Keratinocyte (primary cell): ENCODE results near the gene SALL4. TPM values are rescaled to one million over a fixed set of nuclear protein-coding genes. Genes with fewer than 3 reads are reported as not detected.

Experiments used
- DNase-seq: peaks from one replicate; pipeline ENCODE4 v3.0.0-alpha.2; 2011; ENCODE audit warnings: low read depth, missing footprints, low spot score
- FAIRE-seq: peaks from 2 replicates; lab custom pipeline; 2011; peaks lifted over from hg19 to GRCh38; lab: Jason Lieb, UNC
- H2AFZ ChIP-seq: 2 replicates; pipeline ENCODE4 v1.6.0; 2012; ENCODE audit warnings: low read length, control low read depth, inconsistent platforms; ENCODE audit not compliant: control insufficient read depth
- H3K27ac ChIP-seq: 2 replicates; pipeline ENCODE4 v1.5.1; 2011; ENCODE audit warnings: low read length; ENCODE audit not compliant: control insufficient read depth, insufficient read depth
- H3K27me3 ChIP-seq: 3 replicates; pipeline ENCODE4 v1.6.0; 2011; ENCODE audit warnings: low read length; ENCODE audit not compliant: control insufficient read depth, insufficient read depth; ENCODE audit errors: extremely low read depth
- H3K36me3 ChIP-seq, 2 experiments: 2 replicates in 1 of 2; 3 replicates in 1 of 2; pipeline ENCODE4 v1.5.1; 2011; ENCODE audit warnings: low read length in 2 of 2, mild to moderate bottlenecking in 1 of 2; ENCODE audit not compliant: control insufficient read depth in 2 of 2, insufficient read depth in 2 of 2; ENCODE audit errors: extremely low read depth in 1 of 2
- H3K4me1 ChIP-seq: 3 replicates; pipeline ENCODE4 v1.5.1; 2011; ENCODE audit warnings: low read length; ENCODE audit not compliant: control insufficient read depth, insufficient read depth; ENCODE audit errors: extremely low read depth
- H3K4me2 ChIP-seq: 3 replicates; pipeline ENCODE4 v1.6.0; 2011; ENCODE audit warnings: low read depth, low read length; ENCODE audit not compliant: control insufficient read depth, insufficient read depth; ENCODE audit errors: extremely low read depth
- H3K4me3 ChIP-seq, 3 experiments: fragments of 200-600 bp in 1 of 3; sonication (generic) in 1 of 3; 2 replicates in 2 of 3; 3 replicates in 1 of 3; pipeline ENCODE4 v1.5.1; 2011 to 2016; ENCODE audit warnings: low read length in 3 of 3, mild to moderate bottlenecking in 3 of 3, control low read depth in 2 of 3, inconsistent platforms in 1 of 3, low read depth in 1 of 3, mixed read lengths in 1 of 3, mixed run types in 1 of 3, moderate library complexity in 1 of 3; ENCODE audit not compliant: control insufficient read depth in 2 of 3, insufficient read depth in 2 of 3; ENCODE audit errors: extremely low read depth in 1 of 3
- H3K79me2 ChIP-seq: 2 replicates; pipeline ENCODE4 v1.6.0; 2012; ENCODE audit warnings: low read length; ENCODE audit not compliant: control insufficient read depth, insufficient read depth
- H3K9ac ChIP-seq: 3 replicates; pipeline ENCODE4 v1.6.0; 2011; ENCODE audit warnings: low read length; ENCODE audit not compliant: control insufficient read depth, insufficient read depth; ENCODE audit errors: extremely low read depth
- H3K9me1 ChIP-seq: 3 replicates; pipeline ENCODE4 v1.6.0; 2011; ENCODE audit warnings: low read length; ENCODE audit not compliant: control insufficient read depth, insufficient read depth; ENCODE audit errors: extremely low read depth
- H3K9me3 ChIP-seq: 2 replicates; pipeline ENCODE4 v1.5.1; 2012; ENCODE audit warnings: low read depth, low read length; ENCODE audit not compliant: control insufficient read depth
- H4K20me1 ChIP-seq: 3 replicates; pipeline ENCODE4 v1.6.0; 2011; ENCODE audit warnings: low read length; ENCODE audit not compliant: control insufficient read depth, insufficient read depth; ENCODE audit errors: extremely low read depth
- EZH2 ChIP-seq: IDR thresholded peaks from one replicate; pipeline ENCODE4 v1.6.1; 2012; ENCODE audit warnings: inconsistent platforms, mild to moderate bottlenecking, low read length, moderate library complexity
- dilution Hi-C: fragments of 300-500 bp; cut with MboI; formaldehyde crosslinking; loops from one replicate; pipeline ENCODE4 v1.7.0; 2020; ENCODE audit warnings: low sequenced_read_pairs; ENCODE audit not compliant: extremely low pct_ligation_motif_present
- polyA plus RNA-seq, 5 experiments: library from polyadenylated mRNA; depleted of rRNA in 3 of 5; stranded (reverse) in 3 of 5; stranded (forward) in 1 of 5; unstranded in 1 of 5; fragments of >200 nt; gene quantifications; 1 replicate in 1 of 5; 2 replicates in 3 of 5; 3 replicates in 1 of 5; pipeline versions ENCODE4 v1.2.1 to v1.2.3, GENCODE V29; 2011 to 2012; ENCODE audit warnings: missing spikeins in 2 of 5, low read depth in 1 of 5, low replicate concordance in 1 of 5
- TF ChIP-seq, protein P1 (sequence below), 3 experiments: IDR thresholded peaks in 1 of 3; conservative IDR thresholded peaks in 1 of 3; optimal IDR thresholded peaks in 1 of 3; 2 replicates in 2 of 3; 3 replicates in 1 of 3; pipeline versions ENCODE3 to v1.5.1; 2011; ENCODE audit warnings: low read length in 3 of 3, mild to moderate bottlenecking in 3 of 3, moderate library complexity in 2 of 3, control low read depth in 1 of 3, inconsistent platforms in 1 of 3; ENCODE audit not compliant: insufficient read depth in 2 of 3; ENCODE audit errors: extremely low read depth in 1 of 3

Gene SALL4
- polyA plus RNA-seq, 1 donor (not counting 4 experiments of a cell fraction or from before 2014, with no cell fraction given) = 0.04 TPM

GRCh38 chr20:51763965-51764602 is 38.2 kb downstream of the SALL4 start:
- Histone ChIP-seq H3K4me2 (no peak overlapping the region), H3K27ac (no peak overlapping the region), H3K9ac (no peak overlapping the region), H4K20me1 (no peaks in the 10 kb centered on the region), H3K4me3 (no peak overlapping the region), H3K27me3 (peaks cover 5% of the 10 kb centered on the region), H3K9me3 (no peaks in the 10 kb centered on the region), H3K4me1 (peaks cover 13% of the 10 kb centered on the region), H3K79me2 (no peaks in the 10 kb centered on the region), H2AFZ (no peak overlapping the region), H3K36me3 (no peaks in the 10 kb centered on the region), H3K9me1 (no peaks in the 10 kb centered on the region)
- DNase-seq (no peak), FAIRE-seq (no peak)
- dilution Hi-C loops = no loop called here
- TF ChIP-seq, protein P1, sequence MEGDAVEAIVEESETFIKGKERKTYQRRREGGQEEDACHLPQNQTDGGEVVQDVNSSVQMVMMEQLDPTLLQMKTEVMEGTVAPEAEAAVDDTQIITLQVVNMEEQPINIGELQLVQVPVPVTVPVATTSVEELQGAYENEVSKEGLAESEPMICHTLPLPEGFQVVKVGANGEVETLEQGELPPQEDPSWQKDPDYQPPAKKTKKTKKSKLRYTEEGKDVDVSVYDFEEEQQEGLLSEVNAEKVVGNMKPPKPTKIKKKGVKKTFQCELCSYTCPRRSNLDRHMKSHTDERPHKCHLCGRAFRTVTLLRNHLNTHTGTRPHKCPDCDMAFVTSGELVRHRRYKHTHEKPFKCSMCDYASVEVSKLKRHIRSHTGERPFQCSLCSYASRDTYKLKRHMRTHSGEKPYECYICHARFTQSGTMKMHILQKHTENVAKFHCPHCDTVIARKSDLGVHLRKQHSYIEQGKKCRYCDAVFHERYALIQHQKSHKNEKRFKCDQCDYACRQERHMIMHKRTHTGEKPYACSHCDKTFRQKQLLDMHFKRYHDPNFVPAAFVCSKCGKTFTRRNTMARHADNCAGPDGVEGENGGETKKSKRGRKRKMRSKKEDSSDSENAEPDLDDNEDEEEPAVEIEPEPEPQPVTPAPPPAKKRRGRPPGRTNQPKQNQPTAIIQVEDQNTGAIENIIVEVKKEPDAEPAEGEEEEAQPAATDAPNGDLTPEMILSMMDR (optimal IDR thresholded peaks at IDR 0.05 in 1 of 3, IDR thresholded peaks at IDR 0.05 in 1 of 3, conservative IDR thresholded peaks at IDR 0.05 in 1 of 3; ENCODE audit: extremely low read depth in 1 of 3, insufficient read depth in 2 of 3, low read length in 3 of 3) = no peak
- TF ChIP-seq EZH2 = no peak

- no peak overlapping the region for H3K4me2 ChIP-seq
- no peak overlapping the region for H3K27ac ChIP-seq
- H3K27me3 ChIP-seq = no peaks in the 10 kb centered on the region
- no peak for FAIRE-seq
- H3K4me3 ChIP-seq = no peak overlapping the region
- peaks cover under 1% of the 10 kb centered on the region for H3K4me1 ChIP-seq
- no peaks in the 10 kb centered on the region for H3K9me3 ChIP-seq
- H3K9ac ChIP-seq = no peak overlapping the region
- no peaks in the 10 kb centered on the region for H3K9me1 ChIP-seq
- no peaks in the 10 kb centered on the region for H4K20me1 ChIP-seq
- H2AFZ ChIP-seq = no peak overlapping the region
- H3K79me2 ChIP-seq = no peaks in the 10 kb centered on the region
- DNase-seq = peak; percentile 17
- TF ChIP-seq EZH2 = no peak
- TF ChIP-seq, protein P1 (optimal IDR thresholded peaks at IDR 0.05 in 1 of 3, IDR thresholded peaks at IDR 0.05 in 1 of 3, conservative IDR thresholded peaks at IDR 0.05 in 1 of 3; ENCODE audit: extremely low read depth in 1 of 3, insufficient read depth in 2 of 3, low read length in 3 of 3) = no peak
- dilution Hi-C loops = no loop called here
- H3K36me3 ChIP-seq = no peaks in the 10 kb centered on the region
These were observed 41.3 kb downstream of the SALL4 start for GRCh38 chr20:51760905-51761546.
